ENCODE data around the gene DHFR.
"Not testable (repeated sequence)": the region's sequence is repeated elsewhere in the genome, so short reads cannot be mapped to it uniquely, and the experiment has no call there.

The DHFR gene

DNA sequence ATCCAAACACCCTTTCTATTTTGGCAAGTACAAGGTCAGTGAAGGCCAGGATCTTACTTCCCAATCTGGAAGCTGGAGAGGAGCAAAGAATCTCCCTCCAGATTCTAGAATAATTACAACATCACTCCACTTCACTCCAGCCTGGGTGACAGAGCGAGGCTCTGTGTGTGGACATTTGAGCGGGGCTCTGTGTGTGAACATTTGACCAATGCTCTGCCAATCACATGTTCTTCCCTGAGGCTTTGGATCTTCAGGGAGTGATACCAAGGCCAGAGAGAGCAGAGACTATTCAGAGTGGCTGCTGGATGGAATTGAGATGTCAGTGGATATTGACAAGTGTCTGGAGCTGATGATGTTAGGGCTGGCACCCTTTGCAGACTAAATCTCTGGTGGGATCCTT is 60.0 kb downstream of the DHFR start:
- no peak for DNase-seq (ENCODE audit: low read depth)

DNA sequence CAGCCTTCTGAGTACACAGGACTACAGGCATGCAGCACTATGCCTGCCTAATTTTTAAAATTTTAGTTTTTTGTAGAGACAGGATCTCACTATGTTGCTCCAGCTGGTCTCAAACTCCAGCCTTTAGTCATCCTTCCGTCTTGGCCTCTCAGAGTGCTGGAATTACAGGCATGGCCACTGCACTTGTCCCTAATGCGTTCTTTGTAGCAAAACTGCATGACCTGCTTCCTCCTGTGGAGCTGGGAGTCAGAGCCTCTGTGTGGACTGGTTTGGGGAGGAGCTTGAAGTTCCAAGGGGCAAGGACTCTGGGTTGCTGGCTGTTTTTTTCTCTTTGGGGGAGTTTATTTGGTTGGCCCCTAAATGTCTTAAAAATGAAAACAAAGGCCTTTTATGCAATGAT is 62.0 kb downstream of the DHFR start:
- no peak for DNase-seq (ENCODE audit: low read depth)

- DNase-seq (ENCODE audit: low read depth) = no peak
Measured at GRCh38 chr5:80592105-80592504, 62.7 kb downstream of the DHFR start.

DNA sequence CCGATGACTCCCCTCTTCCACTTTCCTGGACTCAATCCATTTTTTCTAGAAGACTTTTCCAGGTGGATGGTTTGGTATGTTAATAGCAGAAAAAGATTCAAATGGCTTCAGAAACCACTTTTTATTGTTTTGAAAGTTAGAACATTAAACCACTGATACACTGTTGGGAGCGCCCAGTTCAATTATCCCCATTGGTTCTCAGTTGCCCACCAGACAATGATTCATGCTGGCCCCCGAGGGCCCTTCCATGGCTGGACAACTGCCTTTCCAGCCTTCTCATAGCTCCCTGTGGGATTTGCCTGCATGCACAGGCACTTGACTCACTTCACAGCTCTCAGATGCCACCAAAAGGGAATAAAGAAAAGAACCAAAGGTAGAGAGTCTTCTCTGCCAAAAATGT is 63.4 kb downstream of the DHFR start:
- DNase-seq (ENCODE audit: low read depth) = no peak

GRCh38 chr5:80590766-80591165 is 64.0 kb downstream of the DHFR start:
- DNase-seq (ENCODE audit: low read depth) = no peak

GRCh38 chr5:80588858-80589540 is 65.8 kb downstream of the DHFR start:
- DNase-seq (ENCODE audit: low read depth) = no peak

DNA sequence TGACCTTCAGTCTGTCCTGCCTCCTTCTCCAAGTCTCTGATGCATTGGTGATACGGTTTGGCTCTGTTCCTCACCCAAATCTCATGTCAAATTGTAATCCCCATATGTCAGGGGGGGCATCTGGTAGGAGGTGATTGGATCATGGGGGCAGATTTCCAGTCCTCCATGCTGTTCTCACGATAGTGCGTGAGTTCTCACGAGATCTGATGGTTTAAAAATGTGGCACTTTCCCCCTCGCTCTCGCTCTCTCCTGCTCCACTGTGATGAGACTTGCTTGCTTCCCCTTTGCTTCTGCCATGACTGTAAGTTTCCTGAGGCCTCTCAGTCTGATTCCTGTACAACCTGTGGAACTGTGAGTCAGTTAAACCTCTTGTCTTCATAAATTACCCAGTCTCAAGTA is 70.0 kb downstream of the DHFR start:
- no peak for DNase-seq (ENCODE audit: low read depth)

GRCh38 chr5:80580291-80580690 is 74.5 kb downstream of the DHFR start:
- DNase-seq (ENCODE audit: low read depth) = not testable (repeated sequence)

- DNase-seq (ENCODE audit: low read depth) = no peak
Measured at GRCh38 chr5:80579050-80579449, 75.7 kb downstream of the DHFR start.

DNA sequence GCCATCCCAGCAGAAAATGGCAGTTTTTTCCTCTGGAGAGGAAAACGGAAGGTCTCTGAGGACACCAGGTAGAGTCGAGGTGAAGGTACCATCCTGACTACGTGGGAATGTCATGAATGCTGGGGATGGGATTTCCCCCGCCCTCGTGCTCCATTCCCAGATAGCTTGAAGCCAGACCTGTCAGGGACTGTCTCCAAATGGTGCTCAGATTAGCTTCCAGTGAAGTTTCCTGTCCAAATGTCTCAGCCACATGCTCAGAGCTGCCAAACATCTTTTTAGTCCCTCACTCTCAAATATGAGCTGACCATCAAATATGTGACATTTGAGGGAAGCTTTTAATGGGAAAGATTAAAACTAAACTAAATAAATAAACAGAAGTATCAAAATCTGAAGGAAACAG is 77.1 kb downstream of the DHFR start:
- DNase-seq (ENCODE audit: low read depth) = no peak

DNA sequence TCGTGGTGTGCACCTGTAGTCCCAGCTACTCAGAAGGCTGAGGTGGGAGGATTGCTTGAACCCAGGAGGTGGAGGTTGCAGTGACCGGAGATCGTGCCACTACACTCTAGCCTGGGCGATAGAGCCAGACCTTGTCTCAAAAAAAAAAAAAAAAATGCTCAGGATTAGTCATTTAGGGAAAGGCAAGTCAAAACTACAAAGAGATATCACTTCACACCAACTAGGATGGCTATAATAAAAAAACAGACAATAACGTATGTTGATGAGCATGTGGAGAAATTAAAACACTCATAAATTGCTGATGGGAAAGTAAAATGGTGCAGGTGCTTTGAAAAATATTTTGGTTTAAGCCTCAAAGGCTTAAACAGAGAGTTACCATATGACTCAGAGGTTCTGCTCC is 78.4 kb downstream of the DHFR start:
- no peak for DNase-seq (ENCODE audit: low read depth)

Measured in T-helper 22 cell (primary cell).